Putamen (tissue), 1 donor: ENCODE data around the gene HOXB3.
"Not testable (repeated sequence)": the region's sequence is repeated elsewhere in the genome, so short reads cannot be mapped to it uniquely, and the experiment has no call there.

Experiments used
- DNase-seq: peaks from one replicate; pipeline ENCODE4 v3.0.0-alpha.2; 2016; ENCODE audit warnings: low spot score

The HOXB3 gene

GRCh38 chr17:48545022-48545375 is 45.0 kb downstream of the HOXB3 start, which contains the start of gene HOXB2:
Gene HOXB2, minus strand, starts transcription at chr17:48545109. Its CDS starts 198 bp downstream, at chr17:48544911.
- DNase-seq, result no peak

GRCh38 chr17:48544349-48545021 is 45.6 kb downstream of the HOXB3 start:
- no peak for DNase-seq

- DNase-seq, result no peak
Observed at GRCh38 chr17:48543854-48544348, 46.1 kb downstream of the HOXB3 start.

- DNase-seq, result no peak
Observed at GRCh38 chr17:48543107-48543853, 46.8 kb downstream of the HOXB3 start.

GRCh38 chr17:48542698-48543106 is 47.3 kb downstream of the HOXB3 start:
- no peak for DNase-seq

- no peak for DNase-seq
Observed at GRCh38 chr17:48542114-48542656, 47.9 kb downstream of the HOXB3 start.

- no peak for DNase-seq
Observed at GRCh38 chr17:48541577-48542113, 48.4 kb downstream of the HOXB3 start.

- no peak for DNase-seq
Observed at GRCh38 chr17:48541036-48541576, 48.9 kb downstream of the HOXB3 start.

- DNase-seq, result no peak
Observed at GRCh38 chr17:48540213-48540612, 49.8 kb downstream of the HOXB3 start.

GRCh38 chr17:48539177-48539576 is 50.9 kb downstream of the HOXB3 start:
- no peak for DNase-seq

GRCh38 chr17:48537316-48537715 is 52.7 kb downstream of the HOXB3 start:
- DNase-seq, result no peak

GRCh38 chr17:48535793-48536559 is 54.1 kb downstream of the HOXB3 start:
- DNase-seq, result not testable (repeated sequence)

GRCh38 chr17:48532261-48532660 is 57.8 kb downstream of the HOXB3 start:
- DNase-seq, result no peak

GRCh38 chr17:48530887-48531272 is 59.2 kb downstream of the HOXB3 start, which contains the start of gene HOXB1:
Gene HOXB1, minus strand, starts transcription at chr17:48531011. Its CDS starts 107 bp downstream, at chr17:48530904.
- DNase-seq, result no peak

GRCh38 chr17:48530208-48530886 is 59.7 kb downstream of the HOXB3 start:
- no peak for DNase-seq

GRCh38 chr17:48529683-48530009 is 60.4 kb downstream of the HOXB3 start:
- DNase-seq, result no peak

GRCh38 chr17:48528936-48529682 is 60.9 kb downstream of the HOXB3 start:
- no peak for DNase-seq

GRCh38 chr17:48528153-48528935 is 61.7 kb downstream of the HOXB3 start:
- DNase-seq, result no peak

- no peak for DNase-seq
Observed at GRCh38 chr17:48527547-48527932, 62.5 kb downstream of the HOXB3 start.
